ENCODE measurements around the gene PAPOLA. TPM values are rescaled to one million over a fixed set of nuclear protein-coding genes. Genes with fewer than 3 reads are reported as not detected.

The PAPOLA gene
- polyA plus RNA-seq, 2 of the 4 experiments (the other 2 are of a cell fraction), result 105 to 273 TPM

DNA sequence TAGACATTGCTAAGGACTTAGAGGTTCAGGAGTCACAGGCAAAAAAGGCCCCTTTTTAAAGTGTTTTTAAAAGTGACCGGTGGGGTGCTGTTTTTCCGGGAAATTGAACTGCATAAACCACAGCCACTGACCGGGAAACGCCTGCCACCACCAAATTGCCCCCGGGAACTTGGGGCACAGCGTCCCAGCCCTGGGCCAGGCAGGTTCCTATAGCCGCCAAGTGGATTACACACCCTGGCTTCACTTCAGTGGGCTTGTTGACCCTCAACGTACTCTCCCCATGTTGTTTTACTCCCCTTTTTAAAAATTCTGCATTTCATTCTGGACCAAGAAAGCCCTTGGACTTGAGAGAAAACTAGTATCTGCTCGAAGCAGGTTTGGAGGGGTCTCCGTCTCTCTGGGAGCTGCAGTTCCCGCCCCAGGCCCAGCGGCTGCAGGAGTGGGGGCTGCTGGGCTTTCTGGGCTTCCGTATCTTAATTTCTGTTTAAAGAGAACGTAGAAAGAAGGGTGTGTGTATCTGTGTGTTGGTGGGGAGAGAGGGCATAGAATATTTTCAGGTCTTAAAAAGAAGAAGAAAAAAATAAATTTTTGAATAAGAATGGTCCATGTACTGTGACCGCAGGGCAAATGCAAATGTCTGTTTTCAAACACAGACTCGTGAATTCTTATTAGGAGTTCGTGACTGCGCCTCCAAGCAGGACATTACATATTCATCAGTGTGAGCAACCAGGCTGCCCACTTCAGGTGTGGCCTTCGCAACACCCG, 82.9 kb downstream of the PAPOLA start:
- ChIA-PET CTCF (interaction anchor here (0.8 to 3.1 kb wide), 11 partner anchors 9 to 267 kb away, joined by 3 to 22 read pairs (median 4); no protein-coding TSS in a partner anchor), POLR2A (no interaction called here)
- DNase-seq (ENCODE audit: low read depth in 1 of 2, low spot score in 1 of 2) (no peak), FAIRE-seq (no peak), ATAC-seq (no peak)
- Histone ChIP-seq H3K27ac (no peak overlapping the region), H3K4me1 (no peaks in the 10 kb centered on the region), H3K9me3 (no peaks in the 10 kb centered on the region), H3K4me2 (no peak overlapping the region), H3K4me3 (no peak overlapping the region)
- WGBS (ENCODE audit: missing lambda C conversion rate), result 71% methylated on average over 20 of the region's 20 CpGs
- TF ChIP-seq EP300 (IDR thresholded peaks at IDR 0.05), result no peak
- TF ChIP-seq NPAS2 (CRISPR knock-in tag; IDR thresholded peaks at IDR 0.05; ENCODE audit: borderline replicate concordance), result no peak
- no peak for TF ChIP-seq MYC (IDR thresholded peaks at IDR 0.05; ENCODE audit: borderline replicate concordance, low read length)
- TF ChIP-seq NFE2L2 (conservative IDR thresholded peaks at IDR 0.05; ENCODE audit: low read length), result no peak
- no peak for TF ChIP-seq PBX3 (IDR thresholded peaks at IDR 0.05)
- TF ChIP-seq EHMT2 (IDR thresholded peaks at IDR 0.05; ENCODE audit: low read depth), result no peak
- TF ChIP-seq ZNF302 (CRISPR knock-in tag; IDR thresholded peaks at IDR 0.05), result no peak
- TF ChIP-seq CEBPB (IDR thresholded peaks at IDR 0.05), result no peak
- no peak for TF ChIP-seq FOSL2 (IDR thresholded peaks at IDR 0.05)
- TF ChIP-seq FOSL2 (CRISPR knock-in tag; IDR thresholded peaks at IDR 0.05), result no peak
- TF ChIP-seq HMGXB4 (CRISPR knock-in tag; IDR thresholded peaks at IDR 0.05; ENCODE audit: borderline replicate concordance), result no peak
- TF ChIP-seq ZC3H11A (IDR thresholded peaks at IDR 0.05), result no peak

GRCh38 chr14:96585672-96586013, 83.5 kb downstream of the PAPOLA start:
- H3K4me1 ChIP-seq, result no peaks in the 10 kb centered on the region
- ChIA-PET CTCF (interaction anchor here (1.0 to 3.1 kb wide), 3 partner anchors 18 to 267 kb away, joined by 3 to 22 read pairs (median 10); no protein-coding TSS in a partner anchor), POLR2A (no interaction called here)
- DNase-seq (ENCODE audit: low read depth in 1 of 2, low spot score in 1 of 2) (no peak), FAIRE-seq (no peak), ATAC-seq (no peak)
- TF ChIP-seq CHD4 (IDR thresholded peaks at IDR 0.05; ENCODE audit: borderline replicate concordance), result no peak
- no peak for TF ChIP-seq ESRRA (IDR thresholded peaks at IDR 0.05; ENCODE audit: borderline replicate concordance, low read length)
- no peak for TF ChIP-seq PBX3 (IDR thresholded peaks at IDR 0.05)
- TF ChIP-seq SREBF2 (IDR thresholded peaks at IDR 0.05), result no peak
- TF ChIP-seq RARB (CRISPR knock-in tag; IDR thresholded peaks at IDR 0.05), result no peak
- TF ChIP-seq HOXB13 (CRISPR knock-in tag; IDR thresholded peaks at IDR 0.05; ENCODE audit: low read depth), result no peak
- TF ChIP-seq MAX (IDR thresholded peaks at IDR 0.05), result no peak
- H3K4me3 ChIP-seq, result no peak overlapping the region
- no peaks in the 10 kb centered on the region for H3K9me3 ChIP-seq
- WGBS (ENCODE audit: missing lambda C conversion rate), result 90% methylated on average over 3 of the region's 3 CpGs
- no peak overlapping the region for H3K4me2 ChIP-seq
- H3K27ac ChIP-seq, result no peak overlapping the region

GRCh38 chr14:96586056-96586455, 83.9 kb downstream of the PAPOLA start:
- no peak for FAIRE-seq
- no peaks in the 10 kb centered on the region for H3K4me1 ChIP-seq
- no peaks in the 10 kb centered on the region for H3K9me3 ChIP-seq
- no peak for ATAC-seq
- no peak overlapping the region for H3K4me3 ChIP-seq
- DNase-seq (ENCODE audit: low read depth in 1 of 2, low spot score in 1 of 2), result no peak
- ChIA-PET POLR2A (no interaction called here), CTCF (interaction anchor here (1.0 to 1.8 kb wide), 2 partner anchors 19 to 155 kb away, joined by 3 to 10 read pairs; no protein-coding TSS in a partner anchor)
- WGBS (ENCODE audit: missing lambda C conversion rate), result 66% methylated on average over 11 of the region's 11 CpGs
- no peak overlapping the region for H3K4me2 ChIP-seq
- H3K27ac ChIP-seq, result no peak overlapping the region
- TF ChIP-seq CBX2 (IDR thresholded peaks at IDR 0.05; ENCODE audit: borderline replicate concordance, low read depth) (no peak), FOSL2 (IDR thresholded peaks at IDR 0.05) (no peak), FOSL2 (CRISPR knock-in tag; IDR thresholded peaks at IDR 0.05) (no peak), RNF2 (IDR thresholded peaks at IDR 0.05; ENCODE audit: borderline replicate concordance, low read depth) (no peak), ATOH8 (CRISPR knock-in tag; IDR thresholded peaks at IDR 0.05; ENCODE audit: low read depth) (no peak), MAZ (IDR thresholded peaks at IDR 0.05; ENCODE audit: borderline replicate concordance, low read depth, low read length) (no peak), EHMT2 (IDR thresholded peaks at IDR 0.05; ENCODE audit: low read depth) (no peak), BHLHE40 (IDR thresholded peaks at IDR 0.05; ENCODE audit: low read depth, low read length) (no peak), MAFK (IDR thresholded peaks at IDR 0.05; ENCODE audit: partially characterized antibody) (no peak), RFX5 (IDR thresholded peaks at IDR 0.05) (no peak), ZC3H11A (IDR thresholded peaks at IDR 0.05) (no peak)
